ENCODE data around the gene FNDC3B. TPM values are rescaled to one million over a fixed set of nuclear protein-coding genes. Genes with fewer than 3 reads are reported as not detected.

Gene FNDC3B
- total and polyA plus RNA-seq, 9 of the 15 experiments (the other 6 are each of a cell fraction or from before 2014, with no cell fraction given) = 7.0 to 35.8 (median 16.2) TPM

DNA sequence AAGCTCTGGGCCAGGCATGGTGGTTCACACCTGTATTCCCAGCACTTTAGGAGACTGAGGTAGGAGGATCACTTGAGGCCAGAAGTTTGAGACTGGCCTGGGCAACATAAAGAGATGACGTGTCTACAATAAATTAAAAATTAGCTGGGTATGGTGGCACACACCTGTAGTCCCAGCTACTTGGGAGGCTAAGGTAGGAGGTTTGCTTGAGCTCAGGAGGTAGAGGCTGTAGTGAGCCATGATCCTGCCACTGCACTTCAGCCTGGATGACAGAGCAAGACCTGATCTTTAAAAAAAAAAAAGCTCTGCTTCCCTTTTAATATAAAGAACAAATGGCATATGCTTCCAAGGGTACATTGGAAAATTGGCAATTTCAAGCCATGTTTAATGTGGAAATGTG, 46.7 kb downstream of the FNDC3B start:
- Histone ChIP-seq H3K27me3 (ENCODE audit: control insufficient read depth in 2 of 2, insufficient read depth in 2 of 2, low read length in 2 of 2) (no peaks in the 10 kb centered on the region), H3K27ac (ENCODE audit: extremely low read depth, low read depth, low read length) (no peak overlapping the region), H3K9me1 (ENCODE audit: control insufficient read depth, insufficient read depth, low read length) (no peaks in the 10 kb centered on the region), H3K4me1 (replicated peaks in 1 of 2; ENCODE audit: control insufficient read depth in 2 of 2, insufficient read depth in 2 of 2, low read length in 2 of 2) (peaks cover 0 to 38% of the 10 kb centered on the region in 2 experiments; a peak in 3 of 5 replicates), H4K20me1 (replicated peaks; ENCODE audit: control insufficient read depth, insufficient read depth, low read length) (no peaks in the 10 kb centered on the region), H3K36me3 (ENCODE audit: control insufficient read depth, insufficient read depth, low read length) (peaks cover 32% of the 10 kb centered on the region), H3K4me3 (no peak overlapping the region), H3K9me3 (replicated peaks; ENCODE audit: control insufficient read depth, insufficient read depth, low read depth, low read length) (no peaks in the 10 kb centered on the region), H3K79me2 (ENCODE audit: control insufficient read depth, insufficient read depth, low read length) (peaks cover 97% of the 10 kb centered on the region), H2AFZ (ENCODE audit: low read depth, low read length) (no peak overlapping the region), H3K9ac (ENCODE audit: insufficient read depth in 1 of 2, low read depth in 2 of 2, low read length in 2 of 2) (no peak overlapping the region), H3K4me2 (ENCODE audit: insufficient read depth, low read length) (no peak overlapping the region)
- DNase-seq (ENCODE audit: extremely low read depth in 1 of 4, low spot score in 3 of 4) = no peak
- BruUV-seq (replicated peaks) = no TSS peak
- intact Hi-C loops (cut with micrococcal nuclease) (no loop called here), in situ Hi-C loops (cut with MboI) (no loop called here)
- CTCF ChIA-PET (ENCODE audit: low intra/inter-chr PET ratio) = no interaction called here
- POLR2A ChIA-PET = interaction anchor here (1.4 to 1.6 kb wide), 3 partner anchors 11 to 15 kb away, joined by 3 to 4 read pairs (median 4); no protein-coding TSS in a partner anchor
- FAIRE-seq = no peak
- no peak for ATAC-seq
- WGBS (ENCODE audit: insufficient coverage, low coverage, missing lambda C conversion rate) = 89% methylated on average over 1 of the region's 1 CpG
- TF ChIP-seq TEAD4 (IDR thresholded peaks at IDR 0.05; ENCODE audit: low read length) (no peak), TEAD4 (CRISPR knock-in tag; IDR thresholded peaks at IDR 0.05; ENCODE audit: borderline replicate concordance) (no peak), HCFC1 (IDR thresholded peaks at IDR 0.05; ENCODE audit: low read depth, low read length) (no peak), SPI1 (IDR thresholded peaks at IDR 0.05; ENCODE audit: borderline replicate concordance, low read depth, low read length) (no peak), ZNF3 (CRISPR knock-in tag; IDR thresholded peaks at IDR 0.05) (no peak), HLTF (IDR thresholded peaks at IDR 0.05) (no peak), GATA2 (CRISPR knock-in tag; IDR thresholded peaks at IDR 0.05) (no peak)
- TF ChIP-seq, protein P1, sequence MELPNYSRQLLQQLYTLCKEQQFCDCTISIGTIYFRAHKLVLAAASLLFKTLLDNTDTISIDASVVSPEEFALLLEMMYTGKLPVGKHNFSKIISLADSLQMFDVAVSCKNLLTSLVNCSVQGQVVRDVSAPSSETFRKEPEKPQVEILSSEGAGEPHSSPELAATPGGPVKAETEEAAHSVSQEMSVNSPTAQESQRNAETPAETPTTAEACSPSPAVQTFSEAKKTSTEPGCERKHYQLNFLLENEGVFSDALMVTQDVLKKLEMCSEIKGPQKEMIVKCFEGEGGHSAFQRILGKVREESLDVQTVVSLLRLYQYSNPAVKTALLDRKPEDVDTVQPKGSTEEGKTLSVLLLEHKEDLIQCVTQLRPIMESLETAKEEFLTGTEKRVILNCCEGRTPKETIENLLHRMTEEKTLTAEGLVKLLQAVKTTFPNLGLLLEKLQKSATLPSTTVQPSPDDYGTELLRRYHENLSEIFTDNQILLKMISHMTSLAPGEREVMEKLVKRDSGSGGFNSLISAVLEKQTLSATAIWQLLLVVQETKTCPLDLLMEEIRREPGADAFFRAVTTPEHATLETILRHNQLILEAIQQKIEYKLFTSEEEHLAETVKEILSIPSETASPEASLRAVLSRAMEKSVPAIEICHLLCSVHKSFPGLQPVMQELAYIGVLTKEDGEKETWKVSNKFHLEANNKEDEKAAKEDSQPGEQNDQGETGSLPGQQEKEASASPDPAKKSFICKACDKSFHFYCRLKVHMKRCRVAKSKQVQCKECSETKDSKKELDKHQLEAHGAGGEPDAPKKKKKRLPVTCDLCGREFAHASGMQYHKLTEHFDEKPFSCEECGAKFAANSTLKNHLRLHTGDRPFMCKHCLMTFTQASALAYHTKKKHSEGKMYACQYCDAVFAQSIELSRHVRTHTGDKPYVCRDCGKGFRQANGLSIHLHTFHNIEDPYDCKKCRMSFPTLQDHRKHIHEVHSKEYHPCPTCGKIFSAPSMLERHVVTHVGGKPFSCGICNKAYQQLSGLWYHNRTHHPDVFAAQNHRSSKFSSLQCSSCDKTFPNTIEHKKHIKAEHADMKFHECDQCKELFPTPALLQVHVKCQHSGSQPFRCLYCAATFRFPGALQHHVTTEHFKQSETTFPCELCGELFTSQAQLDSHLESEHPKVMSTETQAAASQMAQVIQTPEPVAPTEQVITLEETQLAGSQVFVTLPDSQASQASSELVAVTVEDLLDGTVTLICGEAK (IDR thresholded peaks at IDR 0.05) = no peak
- TF ChIP-seq, protein P1 (CRISPR knock-in tag; IDR thresholded peaks at IDR 0.05) = no peak
- TF ChIP-seq, protein P2, sequence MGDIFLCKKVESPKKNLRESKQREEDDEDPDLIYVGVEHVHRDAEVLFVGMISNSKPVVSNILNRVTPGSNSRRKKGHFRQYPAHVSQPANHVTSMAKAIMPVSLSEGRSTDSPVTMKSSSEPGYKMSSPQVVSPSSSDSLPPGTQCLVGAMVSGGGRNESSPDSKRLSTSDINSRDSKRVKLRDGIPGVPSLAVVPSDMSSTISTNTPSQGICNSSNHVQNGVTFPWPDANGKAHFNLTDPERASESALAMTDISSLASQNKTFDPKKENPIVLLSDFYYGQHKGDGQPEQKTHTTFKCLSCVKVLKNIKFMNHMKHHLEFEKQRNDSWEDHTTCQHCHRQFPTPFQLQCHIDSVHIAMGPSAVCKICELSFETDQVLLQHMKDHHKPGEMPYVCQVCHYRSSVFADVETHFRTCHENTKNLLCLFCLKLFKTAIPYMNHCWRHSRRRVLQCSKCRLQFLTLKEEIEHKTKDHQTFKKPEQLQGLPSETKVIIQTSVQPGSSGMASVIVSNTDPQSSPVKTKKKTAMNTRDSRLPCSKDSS (IDR thresholded peaks at IDR 0.05; ENCODE audit: low read depth, partially characterized antibody) = no peak
